Activated CD4-positive, alpha-beta T cell treated with anti-CD3 and anti-CD28 coated beads, Interleukin-2, amount 10 ng/mL, durations not matched to agents 7 days and 5 days (primary cell): ENCODE data around the gene SETD2. TPM values are rescaled to one million over a fixed set of nuclear protein-coding genes. Genes with fewer than 3 reads are reported as not detected.

ENCODE experiments used
- CTCF ChIA-PET: fragments of 350-600 bp; sonication (Branson Sonifier 250); formaldehyde crosslinking; loops from one replicate; lab custom pipeline; 2021; ENCODE audit warnings: antibody characterized with exemption; lab: Charles Lee
- POLR2A ChIA-PET: fragments of 350-600 bp; sonication (Branson Sonifier 250); formaldehyde crosslinking; loops from one replicate; lab custom pipeline; 2021; ENCODE audit warnings: antibody characterized with exemption; lab: Charles Lee
- DNase-seq: peaks from one replicate; pipeline ENCODE4 v3.0.0-alpha.2; 2020
- H3K27ac Mint-ChIP-seq: one replicate; pipeline ENCODE4 v1.8.0; 2021; ENCODE audit warnings: mild to moderate bottlenecking, moderate library complexity, mixed read lengths
- H3K27me3 Mint-ChIP-seq: one replicate; pipeline ENCODE4 v1.8.0; 2021; ENCODE audit warnings: mixed read lengths
- H3K36me3 Mint-ChIP-seq: one replicate; pipeline ENCODE4 v1.8.0; 2021; ENCODE audit warnings: low read depth, mixed read lengths
- H3K4me1 Mint-ChIP-seq: one replicate; pipeline ENCODE4 v1.8.0; 2021; ENCODE audit warnings: mixed read lengths
- H3K4me3 Mint-ChIP-seq: one replicate; pipeline ENCODE4 v1.8.0; 2021; ENCODE audit warnings: mild to moderate bottlenecking, moderate library complexity, mixed read lengths
- H3K9me3 Mint-ChIP-seq: one replicate; pipeline ENCODE4 v1.8.0; 2021; ENCODE audit warnings: mixed read lengths
- total RNA-seq, 2 experiments: library from RNA; stranded (reverse); gene quantifications; one replicate each; pipeline ENCODE4 v1.2.3, GENCODE V29; 2021

SETD2 gene
- total RNA-seq, 2 experiments from 2014 or later, result 44.4 to 48.3 TPM

GRCh38 chr3:46987319-46987742 is 176.6 kb downstream of the SETD2 start:
- H3K4me1 Mint-ChIP-seq, result peaks cover 74% of the 10 kb centered on the region
- no peaks in the 10 kb centered on the region for H3K9me3 Mint-ChIP-seq
- peak overlapping the region; percentile 86 for H3K27ac Mint-ChIP-seq
- peaks cover 53% of the 10 kb centered on the region for H3K36me3 Mint-ChIP-seq
- ChIA-PET CTCF (interaction anchor here (0.5 to 1.9 kb wide), 9 partner anchors 9 to 192 kb away, joined by 3 to 6 read pairs (median 3); partner anchors contain the start of genes CCDC12 and NBEAL2), POLR2A (interaction anchor here (0.5 to 1.0 kb wide), 3 partner anchors 10 to 140 kb away, joined by 3 read pairs; partner anchors contain the start of gene CCDC12)
- DNase-seq, result no peak
- no peaks in the 10 kb centered on the region for H3K27me3 Mint-ChIP-seq
- H3K4me3 Mint-ChIP-seq, result peak overlapping the region; percentile 73

- Mint-ChIP-seq H3K27me3 (no peaks in the 10 kb centered on the region), H3K4me1 (peaks cover 77% of the 10 kb centered on the region), H3K36me3 (peaks cover 53% of the 10 kb centered on the region), H3K27ac (peak overlapping the region; percentile 86), H3K9me3 (no peaks in the 10 kb centered on the region), H3K4me3 (peak overlapping the region; percentile 73)
- POLR2A ChIA-PET, result interaction anchor here (0.6 to 1.0 kb wide), 2 partner anchors 10 kb away, joined by 3 read pairs; partner anchors contain the start of gene CCDC12
- CTCF ChIA-PET, result interaction anchor here (0.8 to 1.9 kb wide), 8 partner anchors 8 to 49 kb away, joined by 3 to 6 read pairs (median 3); partner anchors contain the start of genes CCDC12 and NBEAL2
- no peak for DNase-seq
These were observed 177.1 kb downstream of the SETD2 start for GRCh38 chr3:46986782-46987310.

GRCh38 chr3:46986055-46986730 is 177.7 kb downstream of the SETD2 start:
- peak overlapping the region; percentile 73 for H3K4me3 Mint-ChIP-seq
- DNase-seq, result no peak
- H3K9me3 Mint-ChIP-seq, result no peaks in the 10 kb centered on the region
- no peaks in the 10 kb centered on the region for H3K27me3 Mint-ChIP-seq
- peaks cover 83% of the 10 kb centered on the region for H3K4me1 Mint-ChIP-seq
- ChIA-PET CTCF (interaction anchor here (1.0 kb wide), 1 partner anchor 36 kb away, joined by 3 read pairs; no protein-coding TSS in a partner anchor), POLR2A (no interaction called here)
- peak overlapping the region; percentile 86 for H3K27ac Mint-ChIP-seq
- peaks cover 49% of the 10 kb centered on the region for H3K36me3 Mint-ChIP-seq

- Mint-ChIP-seq H3K36me3 (peaks cover 43% of the 10 kb centered on the region), H3K27ac (peak overlapping the region; percentile 86), H3K9me3 (no peaks in the 10 kb centered on the region), H3K27me3 (no peaks in the 10 kb centered on the region), H3K4me3 (no peak overlapping the region), H3K4me1 (peaks cover 87% of the 10 kb centered on the region)
- no peak for DNase-seq
- ChIA-PET CTCF (interaction anchor here (1.0 to 1.1 kb wide), 2 partner anchors 38 to 267 kb away, joined by 3 read pairs; no protein-coding TSS in a partner anchor), POLR2A (no interaction called here)
These were observed 178.3 kb downstream of the SETD2 start for GRCh38 chr3:46985588-46985987.

- POLR2A ChIA-PET, result interaction anchor here (0.5 kb wide), 1 partner anchor 230 kb away, joined by 3 read pairs; no protein-coding TSS in a partner anchor
- no peak overlapping the region for H3K4me3 Mint-ChIP-seq
- peak overlapping the region; percentile 80 for H3K27ac Mint-ChIP-seq
- DNase-seq, result no peak
- CTCF ChIA-PET, result interaction anchor here (0.8 to 1.5 kb wide), 5 partner anchors 9 to 266 kb away, joined by 3 to 6 read pairs (median 3); no protein-coding TSS in a partner anchor
- H3K4me1 Mint-ChIP-seq, result peaks cover 80% of the 10 kb centered on the region
- H3K36me3 Mint-ChIP-seq, result peaks cover 35% of the 10 kb centered on the region
- H3K9me3 Mint-ChIP-seq, result no peaks in the 10 kb centered on the region
- H3K27me3 Mint-ChIP-seq, result no peaks in the 10 kb centered on the region
These were observed 179.1 kb downstream of the SETD2 start for GRCh38 chr3:46984591-46985459.

- Mint-ChIP-seq H3K4me3 (no peak overlapping the region), H3K9me3 (no peaks in the 10 kb centered on the region), H3K27me3 (no peaks in the 10 kb centered on the region), H3K4me1 (peaks cover 70% of the 10 kb centered on the region), H3K27ac (peak overlapping the region; percentile 83), H3K36me3 (peaks cover 23% of the 10 kb centered on the region)
- ChIA-PET CTCF (interaction anchor here (1.1 to 1.8 kb wide), 3 partner anchors 27 to 59 kb away, joined by 3 to 6 read pairs (median 3); no protein-coding TSS in a partner anchor), POLR2A (no interaction called here)
- no peak for DNase-seq
These were observed 181.4 kb downstream of the SETD2 start for GRCh38 chr3:46982546-46982945.

- H3K27me3 Mint-ChIP-seq, result no peaks in the 10 kb centered on the region
- H3K36me3 Mint-ChIP-seq, result peaks cover 22% of the 10 kb centered on the region
- no peak for DNase-seq
- ChIA-PET CTCF (interaction anchor here (0.6 to 1.8 kb wide), 5 partner anchors 11 to 58 kb away, joined by 3 to 6 read pairs (median 3); no protein-coding TSS in a partner anchor), POLR2A (no interaction called here)
- peaks cover 70% of the 10 kb centered on the region for H3K4me1 Mint-ChIP-seq
- peak overlapping the region; percentile 83 for H3K4me3 Mint-ChIP-seq
- H3K9me3 Mint-ChIP-seq, result no peaks in the 10 kb centered on the region
- peak overlapping the region; percentile 57 for H3K27ac Mint-ChIP-seq
These were observed 181.9 kb downstream of the SETD2 start for GRCh38 chr3:46981932-46982471.

- Mint-ChIP-seq H3K36me3 (peaks cover 15% of the 10 kb centered on the region), H3K4me1 (peaks cover 59% of the 10 kb centered on the region), H3K27ac (peak overlapping the region; percentile 85), H3K4me3 (peak overlapping the region; percentile 83), H3K9me3 (no peaks in the 10 kb centered on the region), H3K27me3 (no peaks in the 10 kb centered on the region)
- POLR2A ChIA-PET, result interaction anchor here (1.0 to 1.4 kb wide), 2 partner anchors 14 to 31 kb away, joined by 3 to 4 read pairs; no protein-coding TSS in a partner anchor
- CTCF ChIA-PET, result interaction anchor here (0.8 to 1.9 kb wide), 5 partner anchors 13 to 26 kb away, joined by 3 to 5 read pairs (median 4); no protein-coding TSS in a partner anchor
- no peak for DNase-seq
These were observed 183.9 kb downstream of the SETD2 start for GRCh38 chr3:46979958-46980497.

- H3K27me3 Mint-ChIP-seq, result no peaks in the 10 kb centered on the region
- H3K4me1 Mint-ChIP-seq, result peaks cover 59% of the 10 kb centered on the region
- peak within 1 kb of the TSS; percentile 88 for H3K27ac Mint-ChIP-seq
- H3K4me3 Mint-ChIP-seq, result peak within 1 kb of the TSS; percentile 84
- H3K9me3 Mint-ChIP-seq, result no peaks in the 10 kb centered on the region
- H3K36me3 Mint-ChIP-seq, result peaks cover 18% of the 10 kb centered on the region
- CTCF ChIA-PET, result interaction anchor here (0.7 to 1.9 kb wide), 4 partner anchors 8 to 25 kb away, joined by 3 to 5 read pairs (median 4); no protein-coding TSS in a partner anchor
- POLR2A ChIA-PET, result interaction anchor here (1.0 to 1.4 kb wide), 2 partner anchors 13 to 30 kb away, joined by 3 to 4 read pairs; no protein-coding TSS in a partner anchor
- peak; percentile 97 for DNase-seq
These were observed 184.6 kb downstream of the SETD2 start, which contains the start of gene NBEAL2 for GRCh38 chr3:46978985-46979944. Gene NBEAL2 (plus strand): TSS chr3:46979666. CDS start chr3:46979862, 196 bp downstream.

GRCh38 chr3:46978381-46978780 is 185.5 kb downstream of the SETD2 start:
- ChIA-PET CTCF (interaction anchor here (1.3 to 1.9 kb wide), 3 partner anchors 9 to 22 kb away, joined by 4 to 5 read pairs (median 4); no protein-coding TSS in a partner anchor), POLR2A (no interaction called here)
- no peak for DNase-seq
- H3K27me3 Mint-ChIP-seq, result no peaks in the 10 kb centered on the region
- peak overlapping the region; percentile 98 for H3K27ac Mint-ChIP-seq
- H3K9me3 Mint-ChIP-seq, result no peaks in the 10 kb centered on the region
- H3K36me3 Mint-ChIP-seq, result peaks cover 22% of the 10 kb centered on the region
- H3K4me3 Mint-ChIP-seq, result peak overlapping the region; percentile 96
- H3K4me1 Mint-ChIP-seq, result peaks cover 63% of the 10 kb centered on the region
